Lower leg skin (tissue), 3 donors: Measurements from ENCODE around the gene GJD2.

Source experiments
- POLR2A ChIP-seq, 2 donors: fragments of 450-650 bp; IDR thresholded peaks; one replicate each; pipeline ENCODE4 v1.6.1; 2016 to 2017; ENCODE audit warnings: antibody characterized with exemption in 2 of 2, mild to moderate bottlenecking in 1 of 2, moderate library complexity in 1 of 2
- TF ChIP-seq, protein P1 (sequence below), 3 donors: fragments of 450-650 bp; IDR thresholded peaks; one replicate each; pipeline ENCODE4 v1.5.1; 2016; ENCODE audit warnings: antibody characterized with exemption in 3 of 3, mild to moderate bottlenecking in 3 of 3, moderate library complexity in 2 of 3

GRCh38 chr15:34755419-34755773 is 598 bp upstream of the GJD2 start:
- TF ChIP-seq, protein P1, sequence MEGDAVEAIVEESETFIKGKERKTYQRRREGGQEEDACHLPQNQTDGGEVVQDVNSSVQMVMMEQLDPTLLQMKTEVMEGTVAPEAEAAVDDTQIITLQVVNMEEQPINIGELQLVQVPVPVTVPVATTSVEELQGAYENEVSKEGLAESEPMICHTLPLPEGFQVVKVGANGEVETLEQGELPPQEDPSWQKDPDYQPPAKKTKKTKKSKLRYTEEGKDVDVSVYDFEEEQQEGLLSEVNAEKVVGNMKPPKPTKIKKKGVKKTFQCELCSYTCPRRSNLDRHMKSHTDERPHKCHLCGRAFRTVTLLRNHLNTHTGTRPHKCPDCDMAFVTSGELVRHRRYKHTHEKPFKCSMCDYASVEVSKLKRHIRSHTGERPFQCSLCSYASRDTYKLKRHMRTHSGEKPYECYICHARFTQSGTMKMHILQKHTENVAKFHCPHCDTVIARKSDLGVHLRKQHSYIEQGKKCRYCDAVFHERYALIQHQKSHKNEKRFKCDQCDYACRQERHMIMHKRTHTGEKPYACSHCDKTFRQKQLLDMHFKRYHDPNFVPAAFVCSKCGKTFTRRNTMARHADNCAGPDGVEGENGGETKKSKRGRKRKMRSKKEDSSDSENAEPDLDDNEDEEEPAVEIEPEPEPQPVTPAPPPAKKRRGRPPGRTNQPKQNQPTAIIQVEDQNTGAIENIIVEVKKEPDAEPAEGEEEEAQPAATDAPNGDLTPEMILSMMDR (IDR thresholded peaks at IDR 0.05), result no peak
- no peak for TF ChIP-seq POLR2A (IDR thresholded peaks at IDR 0.05)
